T-cell (primary cell): Measurements from ENCODE around the gene HTR6. TPM values are rescaled to one million over a fixed set of nuclear protein-coding genes. Genes with fewer than 3 reads are reported as not detected.

Experiments
- ATAC-seq, 4 experiments: fragments of 200-7000 bp in 3 of 4; fragments of 150-1000 bp in 1 of 4; cut with Tn5 transposase; replicated peaks in 1 of 4; 1 replicate in 3 of 4; 2 replicates in 1 of 4; pipeline ENCODE4 v1.10.0; 2021; ENCODE audit warnings: moderate library complexity in 3 of 4, mild to moderate bottlenecking in 2 of 4, moderate number of reproducible peaks in 1 of 4
- CTCF ChIA-PET, 2 donors: fragments of 300-600 bp; sonication (Branson Sonifier 250); formaldehyde crosslinking; loops; one replicate each; lab custom pipeline; 2022; ENCODE audit warnings: antibody characterized with exemption in 2 of 2; lab: Charles Lee
- POLR2A ChIA-PET, 2 donors: fragments of 300-600 bp; sonication (Branson Sonifier 250); formaldehyde crosslinking; loops; one replicate each; lab custom pipeline; 2022; ENCODE audit warnings: antibody characterized with exemption in 2 of 2; lab: Charles Lee
- DNase-seq, 35 experiments: peaks; one replicate each; pipeline versions ENCODE4 v3.0.0 to v3.0.0-alpha.2; 2013 to 2023
- H3K27ac ChIP-seq: one replicate; pipeline ENCODE4 v1.5.1; 2013; ENCODE audit warnings: low read length
- H3K27me3 ChIP-seq, 2 experiments: replicated peaks in 1 of 2; 1 replicate in 1 of 2; 2 replicates in 1 of 2; pipeline versions ENCODE4 v1.6.1 to v1.7.0; 2013; ENCODE audit warnings: low read length in 1 of 2, mixed read lengths in 1 of 2; ENCODE audit not compliant: control insufficient read depth in 2 of 2, insufficient read depth in 2 of 2; ENCODE audit errors: extremely low read depth in 1 of 2
- H3K36me3 ChIP-seq, 2 donors: 1 replicate in 1 of 2; 2 replicates in 1 of 2; pipeline versions ENCODE4 v1.6.1 to v1.7.0; 2013; ENCODE audit warnings: low read length in 1 of 2; ENCODE audit not compliant: control insufficient read depth in 2 of 2, insufficient read depth in 1 of 2; ENCODE audit errors: extremely low read depth in 1 of 2
- H3K4me1 ChIP-seq, 2 experiments: 1 replicate in 1 of 2; 2 replicates in 1 of 2; pipeline versions ENCODE4 v1.6.1 to v1.7.0; 2013; ENCODE audit warnings: low read length in 2 of 2, mixed read lengths in 1 of 2; ENCODE audit not compliant: insufficient read depth in 2 of 2, control insufficient read depth in 1 of 2; ENCODE audit errors: extremely low read depth in 1 of 2
- H3K4me3 ChIP-seq, 2 donors: 1 replicate in 1 of 2; 2 replicates in 1 of 2; pipeline versions ENCODE4 v1.5.1 to v1.7.0; 2013; ENCODE audit warnings: mild to moderate bottlenecking in 2 of 2, low read length in 1 of 2, moderate library complexity in 1 of 2; ENCODE audit not compliant: control insufficient read depth in 1 of 2; ENCODE audit errors: extremely low read depth in 1 of 2
- H3K9me3 ChIP-seq: 2 replicates; pipeline ENCODE4 v1.7.0; 2013
- H3K27ac Mint-ChIP-seq, 2 donors: one replicate each; pipeline ENCODE4 v1.8.0; 2020 to 2021; ENCODE audit warnings: mild to moderate bottlenecking in 2 of 2, mixed read lengths in 2 of 2
- H3K27me3 Mint-ChIP-seq, 2 donors: one replicate each; pipeline ENCODE4 v1.8.0; 2021 to 2022; ENCODE audit warnings: mixed read lengths in 2 of 2
- H3K36me3 Mint-ChIP-seq: one replicate; pipeline ENCODE4 v1.8.0; 2021; ENCODE audit warnings: mixed read lengths
- H3K4me1 Mint-ChIP-seq, 3 donors: one replicate each; pipeline ENCODE4 v1.8.0; 2020 to 2022; ENCODE audit warnings: mixed read lengths in 3 of 3, mild to moderate bottlenecking in 1 of 3
- H3K4me3 Mint-ChIP-seq, 3 donors: one replicate each; pipeline ENCODE4 v1.8.0; 2020 to 2022; ENCODE audit warnings: mild to moderate bottlenecking in 3 of 3, mixed read lengths in 3 of 3, moderate library complexity in 3 of 3
- H3K9me3 Mint-ChIP-seq, 3 donors: one replicate each; pipeline ENCODE4 v1.8.0; 2020 to 2022; ENCODE audit warnings: mixed read lengths in 3 of 3
- WGBS: methylation state at CpG from one replicate; pipeline ENCODE4 v1.1.5; 2013; ENCODE audit warnings: missing lambda C conversion rate; ENCODE audit not compliant: insufficient coverage; 5-methylcytosine and 5-hydroxymethylcytosine counted together
- total RNA-seq, 35 experiments: library from RNA in 6 of 35; stranded (reverse) in 6 of 35; fragments of 120-200 nt in 1 of 35; gene quantifications; one replicate each; pipeline versions ENCODE4 v1.2.1 to v1.2.4 and lab custom pipeline; 2013 to 2026

HTR6 gene
- total RNA-seq, 5 donors from 2014 or later (not counting 1 experiment from before 2014, with no cell fraction given), result 0.16 to 0.90 (median 0.19) TPM

GRCh38 chr1:19650416-19651140 is 14.1 kb upstream of the HTR6 start:
- no peak for ATAC-seq
- Mint-ChIP-seq H3K27ac (no peak overlapping the region), H3K4me1 (peaks cover 15 to 42% (median 26%) of the 10 kb centered on the region in 3 donors), H3K4me3 (no peak overlapping the region), H3K27me3 (peaks cover 0 to 3% of the 10 kb centered on the region in 2 donors), H3K9me3 (no peaks in the 10 kb centered on the region), H3K36me3 (no peaks in the 10 kb centered on the region)
- ChIA-PET POLR2A (no interaction called here), CTCF (interaction anchor here (0.6 to 1.1 kb wide), 9 partner anchors 10 to 506 kb away, joined by 3 to 5 read pairs (median 3); no protein-coding TSS in a partner anchor)
- no peak overlapping the region for H3K27ac ChIP-seq
- H3K4me3 ChIP-seq, result no peak overlapping the region
- peaks cover 0 to 22% of the 10 kb centered on the region in 2 experiments for H3K27me3 ChIP-seq
- no peak for DNase-seq
- no peaks in the 10 kb centered on the region for H3K36me3 ChIP-seq
- 47% methylated on average over 3 of the region's 12 CpGs for WGBS
- H3K4me1 ChIP-seq, result peaks cover 0 to 28% of the 10 kb centered on the region in 2 experiments
- no peaks in the 10 kb centered on the region for H3K9me3 ChIP-seq

GRCh38 chr1:19651141-19651737 is 13.4 kb upstream of the HTR6 start:
- DNase-seq (peak in 28 of 35 experiments; percentile 15 to 68 (median 42)), ATAC-seq (peak; percentile 57 to 73 (median 71))
- CTCF ChIA-PET, result interaction anchor here (0.6 to 1.1 kb wide), 11 partner anchors 11 to 507 kb away, joined by 3 to 5 read pairs (median 3); no protein-coding TSS in a partner anchor
- peak overlapping the region in 1 of 2 donors; percentile 52 for H3K27ac Mint-ChIP-seq
- Histone ChIP-seq H3K27ac (no peak overlapping the region), H3K36me3 (no peaks in the 10 kb centered on the region), H3K4me3 (no peak overlapping the region), H3K4me1 (peaks cover 0 to 21% of the 10 kb centered on the region in 2 experiments), H3K9me3 (no peaks in the 10 kb centered on the region), H3K27me3 (peaks cover 0 to 15% of the 10 kb centered on the region in 2 experiments)
- H3K4me3 Mint-ChIP-seq, result no peak overlapping the region
- POLR2A ChIA-PET, result interaction anchor here in 1 of 2 donors (0.6 kb wide), 1 partner anchor 66 kb away, joined by 4 read pairs; no protein-coding TSS in a partner anchor
- H3K4me1 Mint-ChIP-seq, result peaks cover 15 to 38% (median 20%) of the 10 kb centered on the region in 3 donors
- no peaks in the 10 kb centered on the region for H3K27me3 Mint-ChIP-seq
- H3K9me3 Mint-ChIP-seq, result no peaks in the 10 kb centered on the region
- peaks cover 3% of the 10 kb centered on the region for H3K36me3 Mint-ChIP-seq
- WGBS, result 52% methylated on average over 10 of the region's 11 CpGs

DNA sequence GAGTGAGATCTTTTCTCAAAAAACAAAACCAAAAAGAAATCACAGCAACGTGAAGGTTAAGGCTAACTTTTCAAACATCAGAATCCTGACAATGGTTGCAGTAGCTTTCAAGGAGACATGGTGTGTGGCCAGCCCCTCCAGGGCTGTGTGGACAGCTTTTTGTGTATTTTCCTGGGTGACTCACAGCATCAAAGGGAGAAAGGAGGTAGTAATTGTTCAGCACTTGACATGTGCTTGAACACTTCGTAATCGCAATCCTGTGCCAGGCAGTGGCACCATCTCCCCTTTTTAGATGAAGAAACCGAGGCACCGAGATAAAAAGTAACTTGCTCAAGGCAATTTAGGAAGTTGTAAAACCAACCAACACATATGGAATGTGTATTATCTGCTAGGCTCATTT is 10.3 kb upstream of the HTR6 start:
- DNase-seq (no peak), ATAC-seq (no peak)
- Mint-ChIP-seq H3K4me1 (peaks cover 2 to 18% (median 7%) of the 10 kb centered on the region in 3 donors), H3K27ac (no peak overlapping the region), H3K27me3 (no peaks in the 10 kb centered on the region), H3K36me3 (peaks cover 3% of the 10 kb centered on the region), H3K4me3 (no peak overlapping the region), H3K9me3 (no peaks in the 10 kb centered on the region)
- ChIA-PET POLR2A (no interaction called here), CTCF (interaction anchor here (0.5 to 1.4 kb wide), 10 partner anchors 11 to 475 kb away, joined by 3 to 7 read pairs (median 3); partner anchors contain the start of genes CAPZB (in 1 of the 2) and NBL1 (in 1 of the 2))
- H3K36me3 ChIP-seq, result no peaks in the 10 kb centered on the region
- peaks cover 0 to 13% of the 10 kb centered on the region in 2 experiments for H3K4me1 ChIP-seq
- no peak overlapping the region for H3K27ac ChIP-seq
- WGBS, result no CpG with 5 or more reads among the region's 5 CpGs
- no peaks in the 10 kb centered on the region for H3K9me3 ChIP-seq
- H3K27me3 ChIP-seq, result peaks cover 0 to 16% of the 10 kb centered on the region in 2 experiments
- no peak overlapping the region for H3K4me3 ChIP-seq

DNA sequence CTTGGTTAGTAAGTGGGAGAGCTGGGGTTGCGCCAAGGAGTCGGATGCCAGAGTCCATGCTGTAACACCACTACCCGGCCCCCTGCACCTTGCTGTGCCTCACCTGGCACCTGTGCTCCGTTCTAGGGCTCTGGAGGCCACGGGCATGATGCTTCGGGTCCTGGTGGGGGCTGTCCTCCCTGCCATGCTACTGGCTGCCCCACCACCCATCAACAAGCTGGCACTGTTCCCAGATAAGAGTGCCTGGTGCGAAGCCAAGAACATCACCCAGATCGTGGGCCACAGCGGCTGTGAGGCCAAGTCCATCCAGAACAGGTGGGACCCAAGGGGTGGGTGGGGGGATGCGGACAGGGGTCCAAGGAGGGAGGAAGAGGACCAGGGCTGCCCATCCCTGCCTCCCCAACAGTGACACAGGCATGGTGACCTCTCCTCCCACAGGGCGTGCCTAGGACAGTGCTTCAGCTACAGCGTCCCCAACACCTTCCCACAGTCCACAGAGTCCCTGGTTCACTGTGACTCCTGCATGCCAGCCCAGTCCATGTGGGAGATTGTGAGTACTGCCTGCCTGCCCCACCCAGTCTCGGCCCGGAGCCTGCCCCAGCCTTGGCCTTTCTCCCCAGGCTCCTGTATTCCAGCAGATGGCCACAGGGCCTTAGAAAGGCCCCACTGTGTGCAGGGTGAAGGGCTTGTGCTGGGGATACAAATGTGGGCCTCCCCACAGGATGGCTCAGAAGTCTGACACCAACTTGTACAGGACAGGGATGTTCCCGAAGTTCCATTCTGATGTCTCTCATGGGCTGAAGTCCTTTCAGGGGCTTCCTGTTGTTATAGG is 9.6 kb upstream of the HTR6 start:
- Histone ChIP-seq H3K36me3 (no peaks in the 10 kb centered on the region), H3K27ac (no peak overlapping the region), H3K9me3 (no peaks in the 10 kb centered on the region), H3K27me3 (peaks cover 0 to 16% of the 10 kb centered on the region in 2 experiments), H3K4me1 (peaks cover 0 to 20% of the 10 kb centered on the region in 2 experiments), H3K4me3 (no peak overlapping the region)
- ChIA-PET POLR2A (no interaction called here), CTCF (interaction anchor here in 1 of 2 donors (0.6 kb wide), 1 partner anchor 263 kb away, joined by 3 read pairs; no protein-coding TSS in a partner anchor)
- H3K4me1 Mint-ChIP-seq, result peaks cover 7 to 20% (median 12%) of the 10 kb centered on the region in 3 donors
- no peaks in the 10 kb centered on the region for H3K9me3 Mint-ChIP-seq
- ATAC-seq, result no peak
- H3K36me3 Mint-ChIP-seq, result peaks cover 3% of the 10 kb centered on the region
- no peak overlapping the region for H3K27ac Mint-ChIP-seq
- DNase-seq, result no peak
- WGBS, result 90% methylated on average over 9 of the region's 15 CpGs
- no peaks in the 10 kb centered on the region for H3K27me3 Mint-ChIP-seq
- H3K4me3 Mint-ChIP-seq, result no peak overlapping the region

DNA sequence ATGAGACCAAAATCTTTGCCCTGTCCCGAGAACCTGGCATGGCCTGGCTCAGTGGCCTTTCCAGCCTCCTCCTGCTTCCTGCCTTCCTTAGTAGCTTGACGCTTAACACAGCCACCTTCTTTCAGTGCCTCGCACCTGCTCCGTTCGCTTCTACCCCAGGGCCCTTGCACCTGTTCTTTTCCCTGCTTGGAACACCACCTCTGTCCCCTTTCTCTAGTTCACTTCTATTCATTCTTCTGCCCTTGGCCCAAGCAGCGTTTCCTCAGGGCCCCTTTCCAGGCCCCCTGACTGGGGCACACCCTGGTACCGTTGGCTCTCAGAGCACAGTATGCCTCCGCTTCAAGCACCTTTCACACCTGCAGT is 9.0 kb upstream of the HTR6 start:
- ChIA-PET CTCF (interaction anchor here in 1 of 2 donors (0.6 kb wide), 1 partner anchor 56 kb away, joined by 4 read pairs; no protein-coding TSS in a partner anchor), POLR2A (no interaction called here)
- WGBS, result 93% methylated on average over 6 of the region's 8 CpGs
- Mint-ChIP-seq H3K4me1 (peaks cover 7 to 14% (median 12%) of the 10 kb centered on the region in 3 donors), H3K27me3 (no peaks in the 10 kb centered on the region), H3K36me3 (peaks cover 3% of the 10 kb centered on the region), H3K9me3 (no peaks in the 10 kb centered on the region), H3K27ac (no peak overlapping the region), H3K4me3 (no peak overlapping the region)
- H3K36me3 ChIP-seq, result no peaks in the 10 kb centered on the region
- H3K27ac ChIP-seq, result no peak overlapping the region
- no peaks in the 10 kb centered on the region for H3K9me3 ChIP-seq
- ATAC-seq, result no peak
- peaks cover 0 to 18% of the 10 kb centered on the region in 2 experiments for H3K4me1 ChIP-seq
- no peak for DNase-seq
- peaks cover 0 to 16% of the 10 kb centered on the region in 2 experiments for H3K27me3 ChIP-seq
- no peak overlapping the region for H3K4me3 ChIP-seq
